Raji (cell line): ENCODE measurements around the gene UCP2.

ENCODE experiments used
- POLR2A ChIP-seq: IDR thresholded peaks from 2 replicates; pipeline ENCODE4 v1.6.1; 2011; ENCODE audit warnings: low read depth, low read length, control low read depth; ENCODE audit not compliant: insufficient read depth

Gene UCP2

GRCh38 chr11:73982595-73982989 is at the start of gene UCP2:
Gene UCP2, minus strand, starts transcription at chr11:73982843. Its CDS starts 4,465 bp downstream, at chr11:73978378.
- TF ChIP-seq POLR2A: peak; percentile 90

GRCh38 chr11:74030723-74031676 is 48.4 kb upstream of the UCP2 start:
- TF ChIP-seq POLR2A: no peak

- TF ChIP-seq POLR2A: no peak
Measured at GRCh38 chr11:74025467-74026166, 43.0 kb upstream of the UCP2 start.

GRCh38 chr11:74024261-74025029 is 41.8 kb upstream of the UCP2 start:
- TF ChIP-seq POLR2A: no peak

GRCh38 chr11:74023276-74023675 is 40.6 kb upstream of the UCP2 start:
- no peak for TF ChIP-seq POLR2A

- no peak for TF ChIP-seq POLR2A
Measured at GRCh38 chr11:74022546-74022945, 39.9 kb upstream of the UCP2 start.

GRCh38 chr11:74021998-74022397 is 39.4 kb upstream of the UCP2 start:
- TF ChIP-seq POLR2A: no peak

GRCh38 chr11:74020539-74020938 is 37.9 kb upstream of the UCP2 start:
- TF ChIP-seq POLR2A: no peak

- no peak for TF ChIP-seq POLR2A
Measured at GRCh38 chr11:74019860-74020259, 37.2 kb upstream of the UCP2 start.

GRCh38 chr11:74019104-74019738 is 36.6 kb upstream of the UCP2 start:
- no peak for TF ChIP-seq POLR2A

- no peak for TF ChIP-seq POLR2A
Measured at GRCh38 chr11:74018331-74019005, 35.8 kb upstream of the UCP2 start.

- no peak for TF ChIP-seq POLR2A
Measured at GRCh38 chr11:74017631-74018030, 35.0 kb upstream of the UCP2 start.

GRCh38 chr11:74015919-74016684 is 33.5 kb upstream of the UCP2 start:
- TF ChIP-seq POLR2A: no peak

GRCh38 chr11:74014880-74015279 is 32.2 kb upstream of the UCP2 start:
- no peak for TF ChIP-seq POLR2A
